Activated naive CD8-positive, alpha-beta T cell treated with anti-CD3 and anti-CD28 coated beads for 36 hours (primary cell): ENCODE measurements around the gene AKR1C3. TPM values are rescaled to one million over a fixed set of nuclear protein-coding genes. Genes with fewer than 3 reads are reported as not detected.
"Not testable (repeated sequence)": the region's sequence is repeated elsewhere in the genome, so short reads cannot be mapped to it uniquely, and the experiment has no call there.

ENCODE experiments used
- DNase-seq: peaks from one replicate; pipeline ENCODE4 v3.0.0; 2021
- H3K27ac Mint-ChIP-seq: one replicate; pipeline ENCODE4 v1.8.0; 2022; ENCODE audit warnings: mild to moderate bottlenecking, moderate library complexity, mixed read lengths
- H3K27me3 Mint-ChIP-seq: one replicate; pipeline ENCODE4 v1.8.0; 2022; ENCODE audit warnings: mild to moderate bottlenecking, mixed read lengths
- H3K36me3 Mint-ChIP-seq: one replicate; pipeline ENCODE4 v1.8.0; 2021; ENCODE audit warnings: mild to moderate bottlenecking, mixed read lengths
- H3K4me1 Mint-ChIP-seq: one replicate; pipeline ENCODE4 v1.8.0; 2021; ENCODE audit warnings: mixed read lengths
- H3K4me3 Mint-ChIP-seq: one replicate; pipeline ENCODE4 v1.8.0; 2022; ENCODE audit warnings: mild to moderate bottlenecking, moderate library complexity, mixed read lengths
- H3K9me3 Mint-ChIP-seq: one replicate; pipeline ENCODE4 v1.8.0; 2022; ENCODE audit warnings: mixed read lengths
- total RNA-seq, 2 experiments: library from RNA; stranded (reverse); gene quantifications; one replicate each; pipeline ENCODE4 v1.2.3, GENCODE V29; 2021

Gene AKR1C3
- total RNA-seq, 2 experiments from 2014 or later, result 0.50 to 0.87 TPM

GRCh38 chr10:5076615-5077014 lies 17.6 kb upstream of the AKR1C3 start:
- Mint-ChIP-seq H3K27me3 (no peaks in the 10 kb centered on the region), H3K4me1 (no peaks in the 10 kb centered on the region)

GRCh38 chr10:5078547-5079180 lies 15.6 kb upstream of the AKR1C3 start:
- Mint-ChIP-seq H3K4me3 (no peak overlapping the region), H3K27me3 (no peaks in the 10 kb centered on the region), H3K4me1 (no peaks in the 10 kb centered on the region)

More at GRCh38 chr10:5076615-5077014, 17.6 kb upstream of the AKR1C3 start:
- Mint-ChIP-seq H3K36me3 (no peaks in the 10 kb centered on the region), H3K27ac (no peak overlapping the region), H3K9me3 (no peaks in the 10 kb centered on the region), H3K4me3 (no peak overlapping the region)
- DNase-seq, result no peak

GRCh38 chr10:5079306-5079830 lies 14.8 kb upstream of the AKR1C3 start:
- no peaks in the 10 kb centered on the region for H3K36me3 Mint-ChIP-seq
- no peak overlapping the region for H3K4me3 Mint-ChIP-seq
- H3K27me3 Mint-ChIP-seq, result no peaks in the 10 kb centered on the region
- DNase-seq, result no peak
- H3K27ac Mint-ChIP-seq, result no peak overlapping the region
- no peaks in the 10 kb centered on the region for H3K4me1 Mint-ChIP-seq
- H3K9me3 Mint-ChIP-seq, result no peaks in the 10 kb centered on the region

More at GRCh38 chr10:5078547-5079180, 15.6 kb upstream of the AKR1C3 start:
- Mint-ChIP-seq H3K27ac (no peak overlapping the region), H3K9me3 (no peaks in the 10 kb centered on the region), H3K36me3 (no peaks in the 10 kb centered on the region)
- DNase-seq, result no peak

DNA sequence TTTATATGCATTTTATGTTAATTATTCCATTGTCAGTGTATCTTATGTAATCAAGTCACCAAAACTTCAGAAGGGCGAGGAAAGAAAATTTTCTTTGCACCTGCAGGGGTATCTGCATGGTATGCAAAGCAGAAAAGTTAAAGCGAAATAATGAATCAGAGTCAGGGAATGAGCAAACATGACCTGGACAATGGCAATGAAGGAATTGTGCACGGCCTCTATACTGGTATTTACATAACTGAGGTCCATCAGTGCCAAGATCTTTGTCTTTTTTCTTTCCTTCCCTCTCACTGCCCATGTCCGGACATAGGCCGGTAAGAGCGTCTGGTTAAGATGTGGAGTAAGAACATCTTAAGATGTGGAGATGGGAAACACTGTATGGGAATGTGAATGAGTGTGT lies 14.4 kb upstream of the AKR1C3 start:
- Mint-ChIP-seq H3K4me3 (no peak overlapping the region), H3K9me3 (no peaks in the 10 kb centered on the region), H3K4me1 (no peaks in the 10 kb centered on the region), H3K27me3 (no peaks in the 10 kb centered on the region), H3K27ac (no peak overlapping the region), H3K36me3 (no peaks in the 10 kb centered on the region)
- DNase-seq, result no peak

- DNase-seq, result no peak
- no peaks in the 10 kb centered on the region for H3K36me3 Mint-ChIP-seq
- no peak overlapping the region for H3K4me3 Mint-ChIP-seq
- H3K4me1 Mint-ChIP-seq, result no peaks in the 10 kb centered on the region
- no peaks in the 10 kb centered on the region for H3K9me3 Mint-ChIP-seq
- H3K27me3 Mint-ChIP-seq, result no peaks in the 10 kb centered on the region
- no peak overlapping the region for H3K27ac Mint-ChIP-seq
Observed at GRCh38 chr10:5081091-5081490, 13.1 kb upstream of the AKR1C3 start.

- Mint-ChIP-seq H3K4me3 (no peak overlapping the region), H3K27ac (no peak overlapping the region), H3K36me3 (no peaks in the 10 kb centered on the region), H3K27me3 (peaks cover 19% of the 10 kb centered on the region), H3K9me3 (peaks cover 6% of the 10 kb centered on the region), H3K4me1 (no peaks in the 10 kb centered on the region)
- DNase-seq, result no peak
Observed at GRCh38 chr10:5088703-5089261, 5.4 kb upstream of the AKR1C3 start.

DNA sequence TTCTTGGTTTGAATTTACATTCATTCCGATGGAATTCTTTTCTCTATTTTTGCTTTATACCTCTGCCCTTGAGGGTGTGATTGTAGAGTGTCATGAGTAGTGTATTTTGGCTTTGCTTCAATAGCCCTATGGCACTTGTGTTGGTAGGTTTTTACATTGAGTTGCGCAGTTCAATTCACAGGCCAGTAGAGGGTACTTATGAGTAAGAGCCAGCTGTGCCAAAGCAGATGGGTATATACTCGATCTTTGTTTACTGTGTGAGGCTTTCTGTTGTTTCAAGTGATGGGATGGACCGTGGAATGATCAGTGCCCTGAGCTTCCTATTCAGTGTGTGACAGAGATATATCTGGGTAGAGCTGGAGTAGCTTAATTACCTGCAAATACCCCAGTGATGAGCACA lies 4.3 kb upstream of the AKR1C3 start:
- no peak overlapping the region for H3K4me3 Mint-ChIP-seq
- no peaks in the 10 kb centered on the region for H3K36me3 Mint-ChIP-seq
- no peak overlapping the region for H3K27ac Mint-ChIP-seq

DNA sequence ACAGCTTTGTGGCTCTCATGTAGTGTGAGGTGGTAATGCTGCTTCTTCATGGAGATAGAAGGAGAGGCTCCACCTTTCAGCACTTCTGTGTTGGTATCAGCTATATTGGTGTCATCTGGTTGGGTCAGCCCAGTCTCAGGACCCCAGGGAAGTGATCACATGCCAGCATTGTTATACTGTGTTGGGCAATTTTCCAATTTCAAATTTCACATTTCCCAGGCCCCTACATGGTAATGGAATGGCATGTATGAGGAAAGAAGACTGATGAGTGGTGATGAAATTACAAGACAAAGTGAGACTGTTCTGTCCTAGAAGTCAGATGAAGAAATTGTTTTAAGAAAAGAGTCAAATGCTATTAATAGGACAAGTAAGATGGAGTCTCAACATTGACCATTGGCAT lies 3.7 kb upstream of the AKR1C3 start:
- Mint-ChIP-seq H3K4me3 (no peak overlapping the region), H3K9me3 (peaks cover 6% of the 10 kb centered on the region)
- no peak for DNase-seq

More for the DNA sequence above, 4.3 kb upstream of the AKR1C3 start:
- peaks cover 4% of the 10 kb centered on the region for H3K4me1 Mint-ChIP-seq
- H3K27me3 Mint-ChIP-seq, result peaks cover 22% of the 10 kb centered on the region
- peaks cover 6% of the 10 kb centered on the region for H3K9me3 Mint-ChIP-seq
- DNase-seq, result no peak

GRCh38 chr10:5091196-5091595 lies 3.0 kb upstream of the AKR1C3 start:
- H3K27me3 Mint-ChIP-seq, result peaks cover 24% of the 10 kb centered on the region
- H3K27ac Mint-ChIP-seq, result no peak overlapping the region
- H3K4me1 Mint-ChIP-seq, result peaks cover 9% of the 10 kb centered on the region
- DNase-seq, result no peak
- peaks cover 6% of the 10 kb centered on the region for H3K9me3 Mint-ChIP-seq
- no peak overlapping the region for H3K4me3 Mint-ChIP-seq
- no peaks in the 10 kb centered on the region for H3K36me3 Mint-ChIP-seq

More for the DNA sequence above, 3.7 kb upstream of the AKR1C3 start:
- Mint-ChIP-seq H3K27ac (no peak overlapping the region), H3K27me3 (peaks cover 22% of the 10 kb centered on the region), H3K36me3 (no peaks in the 10 kb centered on the region), H3K4me1 (peaks cover 9% of the 10 kb centered on the region)

GRCh38 chr10:5092375-5092774 lies 1.8 kb upstream of the AKR1C3 start:
- Mint-ChIP-seq H3K4me1 (peaks cover 9% of the 10 kb centered on the region), H3K4me3 (no peak overlapping the region), H3K27me3 (peaks cover 28% of the 10 kb centered on the region), H3K9me3 (peaks cover 6% of the 10 kb centered on the region), H3K36me3 (no peaks in the 10 kb centered on the region), H3K27ac (no peak overlapping the region)
- no peak for DNase-seq

GRCh38 chr10:5092848-5093790 lies 1.1 kb upstream of the AKR1C3 start:
- DNase-seq, result no peak
- Mint-ChIP-seq H3K36me3 (no peaks in the 10 kb centered on the region), H3K4me1 (peaks cover 9% of the 10 kb centered on the region), H3K4me3 (no peak overlapping the region), H3K27me3 (peaks cover 21% of the 10 kb centered on the region), H3K9me3 (peaks cover 6% of the 10 kb centered on the region), H3K27ac (no peak overlapping the region)

GRCh38 chr10:5095687-5096086 lies 1.5 kb downstream of the AKR1C3 start:
- peaks cover 9% of the 10 kb centered on the region for H3K4me1 Mint-ChIP-seq
- peaks cover 1% of the 10 kb centered on the region for H3K9me3 Mint-ChIP-seq
- no peak for DNase-seq
- no peak overlapping the region for H3K27ac Mint-ChIP-seq
- H3K27me3 Mint-ChIP-seq, result peaks cover 9% of the 10 kb centered on the region
- no peak overlapping the region for H3K4me3 Mint-ChIP-seq
- H3K36me3 Mint-ChIP-seq, result no peaks in the 10 kb centered on the region

- Mint-ChIP-seq H3K27ac (no peak overlapping the region), H3K4me1 (peaks cover 9% of the 10 kb centered on the region), H3K36me3 (no peaks in the 10 kb centered on the region), H3K9me3 (peaks cover 1% of the 10 kb centered on the region), H3K27me3 (peaks cover 9% of the 10 kb centered on the region), H3K4me3 (no peak overlapping the region)
- no peak for DNase-seq
Observed at GRCh38 chr10:5096108-5096507, 1.9 kb downstream of the AKR1C3 start.

DNA sequence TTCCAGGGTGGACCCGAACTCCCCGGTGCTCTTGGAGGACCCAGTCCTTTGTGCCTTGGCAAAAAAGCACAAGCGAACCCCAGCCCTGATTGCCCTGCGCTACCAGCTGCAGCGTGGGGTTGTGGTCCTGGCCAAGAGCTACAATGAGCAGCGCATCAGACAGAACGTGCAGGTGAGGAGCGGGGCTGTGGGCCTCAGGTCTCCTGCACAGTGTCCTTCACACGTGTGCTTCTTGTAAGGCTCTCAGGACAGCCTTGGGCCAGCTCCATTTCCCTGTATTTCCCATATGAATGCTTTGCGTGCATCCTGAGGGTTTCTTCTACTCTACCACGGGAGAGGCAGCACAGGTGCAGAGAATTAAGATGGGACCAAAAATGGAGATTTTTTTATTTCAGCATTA lies 8.3 kb downstream of the AKR1C3 start:
- not testable (repeated sequence) for H3K36me3 Mint-ChIP-seq, H3K9me3 Mint-ChIP-seq, H3K27ac Mint-ChIP-seq, H3K27me3 Mint-ChIP-seq, DNase-seq, H3K4me3 Mint-ChIP-seq, H3K4me1 Mint-ChIP-seq

- H3K4me1 Mint-ChIP-seq, result no peaks in the 10 kb centered on the region
- no peak overlapping the region for H3K4me3 Mint-ChIP-seq
- no peaks in the 10 kb centered on the region for H3K9me3 Mint-ChIP-seq
- H3K27me3 Mint-ChIP-seq, result peaks cover 3% of the 10 kb centered on the region
- H3K36me3 Mint-ChIP-seq, result no peaks in the 10 kb centered on the region
- no peak for DNase-seq
- H3K27ac Mint-ChIP-seq, result no peak overlapping the region
Observed at GRCh38 chr10:5103481-5103880, 9.3 kb downstream of the AKR1C3 start.
